ENCODE results near the gene MFNG.

DNA sequence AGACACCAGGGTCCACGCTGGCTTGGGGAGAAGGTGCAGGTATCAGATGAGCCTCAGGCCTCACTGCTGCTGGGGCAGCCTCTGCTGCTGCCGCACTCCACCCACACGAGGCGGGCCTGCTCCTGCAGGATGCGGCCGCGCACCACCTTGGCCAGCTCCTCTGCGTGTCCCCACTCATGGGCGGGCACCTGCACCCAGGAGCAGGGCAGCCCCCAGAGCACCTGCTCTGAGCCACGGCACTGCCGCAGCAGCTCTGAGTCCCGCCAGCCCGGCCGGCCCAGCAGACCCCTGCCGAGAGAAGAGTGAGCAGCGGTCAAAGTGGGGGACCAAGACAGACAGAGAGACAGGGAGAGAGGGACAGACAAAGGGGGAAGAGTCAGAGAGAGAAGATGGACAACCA lies 4.9 kb upstream of the MFNG start:
- TF ChIP-seq, protein P1, sequence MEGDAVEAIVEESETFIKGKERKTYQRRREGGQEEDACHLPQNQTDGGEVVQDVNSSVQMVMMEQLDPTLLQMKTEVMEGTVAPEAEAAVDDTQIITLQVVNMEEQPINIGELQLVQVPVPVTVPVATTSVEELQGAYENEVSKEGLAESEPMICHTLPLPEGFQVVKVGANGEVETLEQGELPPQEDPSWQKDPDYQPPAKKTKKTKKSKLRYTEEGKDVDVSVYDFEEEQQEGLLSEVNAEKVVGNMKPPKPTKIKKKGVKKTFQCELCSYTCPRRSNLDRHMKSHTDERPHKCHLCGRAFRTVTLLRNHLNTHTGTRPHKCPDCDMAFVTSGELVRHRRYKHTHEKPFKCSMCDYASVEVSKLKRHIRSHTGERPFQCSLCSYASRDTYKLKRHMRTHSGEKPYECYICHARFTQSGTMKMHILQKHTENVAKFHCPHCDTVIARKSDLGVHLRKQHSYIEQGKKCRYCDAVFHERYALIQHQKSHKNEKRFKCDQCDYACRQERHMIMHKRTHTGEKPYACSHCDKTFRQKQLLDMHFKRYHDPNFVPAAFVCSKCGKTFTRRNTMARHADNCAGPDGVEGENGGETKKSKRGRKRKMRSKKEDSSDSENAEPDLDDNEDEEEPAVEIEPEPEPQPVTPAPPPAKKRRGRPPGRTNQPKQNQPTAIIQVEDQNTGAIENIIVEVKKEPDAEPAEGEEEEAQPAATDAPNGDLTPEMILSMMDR (IDR thresholded peaks at IDR 0.05): no peak
- no peak for TF ChIP-seq EZH2 (IDR thresholded peaks at IDR 0.05; ENCODE audit: borderline replicate concordance, insufficient read depth, low read depth, low read length, poor library complexity, severe bottlenecking)

Measured in B cell (primary cell).